Measurements from ENCODE around the gene CDH18.

CDH18 gene

GRCh38 chr5:19488786-19489185 is 499.2 kb downstream of the CDH18 start:
- no peak for DNase-seq (ENCODE audit: low spot score)
- in situ Hi-C loops (cut with MboI; ENCODE audit: low sequenced_read_pairs, unreplicated experiment) = no loop called here
- TF ChIP-seq CTCF (IDR thresholded peaks at IDR 0.05; ENCODE audit: borderline replicate concordance, control extremely low read depth, extremely low read depth, insufficient read depth, missing control alignments) = no peak

GRCh38 chr5:19487480-19487879 is 500.5 kb downstream of the CDH18 start:
- no peak for TF ChIP-seq CTCF (IDR thresholded peaks at IDR 0.05; ENCODE audit: borderline replicate concordance, control extremely low read depth, extremely low read depth, insufficient read depth, missing control alignments)
- in situ Hi-C loops (cut with MboI; ENCODE audit: low sequenced_read_pairs, unreplicated experiment) = no loop called here
- DNase-seq (ENCODE audit: low spot score) = no peak

- DNase-seq (ENCODE audit: low spot score) = no peak
- TF ChIP-seq CTCF (IDR thresholded peaks at IDR 0.05; ENCODE audit: borderline replicate concordance, control extremely low read depth, extremely low read depth, insufficient read depth, missing control alignments) = no peak
- in situ Hi-C loops (cut with MboI; ENCODE audit: low sequenced_read_pairs, unreplicated experiment) = no loop called here
Measured at GRCh38 chr5:19479562-19479961, 508.4 kb downstream of the CDH18 start.

- no peak for TF ChIP-seq CTCF (IDR thresholded peaks at IDR 0.05; ENCODE audit: borderline replicate concordance, control extremely low read depth, extremely low read depth, insufficient read depth, missing control alignments)
- in situ Hi-C loops (cut with MboI; ENCODE audit: low sequenced_read_pairs, unreplicated experiment) = no loop called here
- DNase-seq (ENCODE audit: low spot score) = no peak
Measured at GRCh38 chr5:19462019-19462418, 526.0 kb downstream of the CDH18 start.

GRCh38 chr5:19424506-19424905 is 563.5 kb downstream of the CDH18 start:
- no peak for TF ChIP-seq CTCF (IDR thresholded peaks at IDR 0.05; ENCODE audit: borderline replicate concordance, control extremely low read depth, extremely low read depth, insufficient read depth, missing control alignments)
- DNase-seq (ENCODE audit: low spot score) = no peak
- in situ Hi-C loops (cut with MboI; ENCODE audit: low sequenced_read_pairs, unreplicated experiment) = no loop called here
